ENCODE data around the gene NUCB2. TPM values are rescaled to one million over a fixed set of nuclear protein-coding genes. Genes with fewer than 3 reads are reported as not detected.

Gene NUCB2
- total RNA-seq, 1 experiment from 2014 or later: 72.7 TPM

DNA sequence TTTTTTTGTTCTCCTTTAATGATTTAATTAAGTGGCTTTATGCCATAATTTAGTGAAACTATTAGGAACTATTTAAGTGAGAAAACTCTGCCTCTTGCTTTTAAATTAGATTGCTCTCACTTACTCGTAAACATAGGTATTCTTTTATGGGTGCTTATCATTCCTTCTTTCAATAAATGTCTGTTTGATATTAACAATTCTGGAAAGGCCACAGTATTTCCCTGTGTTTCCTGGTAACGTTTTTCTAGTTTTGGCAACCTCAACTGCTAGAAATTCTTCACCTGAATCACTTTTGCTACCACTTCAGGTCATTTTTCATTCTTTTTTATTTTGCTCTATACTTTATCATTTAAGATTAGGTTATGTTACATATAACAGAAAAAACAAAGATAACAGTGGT lies 55.1 kb downstream of the NUCB2 start:
- DNase-seq (ENCODE audit: extremely low read depth, low read depth): no peak

DNA sequence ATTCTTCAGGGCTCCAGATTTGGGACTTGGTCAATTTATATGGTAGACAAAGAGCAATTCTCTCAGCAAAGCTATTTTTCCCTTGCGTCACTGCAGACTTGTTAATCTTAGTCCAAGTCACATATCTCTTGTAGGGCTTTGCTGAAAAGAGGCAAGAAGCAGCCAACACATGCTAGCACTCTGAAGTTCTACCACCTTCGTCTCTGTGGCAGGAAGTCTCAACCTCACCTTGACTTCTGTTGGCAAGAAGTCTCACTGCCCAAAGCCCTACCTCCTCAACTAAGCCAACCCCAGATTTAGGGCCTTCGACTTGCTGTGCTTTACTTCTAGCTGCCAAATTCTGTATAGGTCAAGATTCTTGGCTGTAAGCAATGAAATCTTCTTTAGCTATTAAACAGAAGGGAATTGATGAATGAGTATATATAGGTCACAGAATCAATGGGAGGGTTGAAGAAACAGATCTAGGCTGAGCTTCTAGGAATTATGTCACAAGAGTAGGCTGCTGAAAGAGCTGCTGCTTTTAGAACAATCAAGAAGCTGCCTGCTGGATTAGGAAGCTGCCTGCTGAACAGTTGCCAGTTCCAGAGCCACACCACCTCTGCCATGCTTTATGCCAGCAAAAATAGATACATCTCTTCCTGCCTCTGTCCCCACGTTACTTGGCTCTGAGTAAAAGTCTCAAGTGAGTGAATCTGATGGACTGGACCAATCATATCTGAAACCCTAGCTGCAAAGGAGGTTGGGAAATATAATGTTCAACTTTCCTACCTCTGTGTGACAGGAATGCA lies 57.5 kb downstream of the NUCB2 start:
- DNase-seq (ENCODE audit: extremely low read depth, low read depth): no peak

DNA sequence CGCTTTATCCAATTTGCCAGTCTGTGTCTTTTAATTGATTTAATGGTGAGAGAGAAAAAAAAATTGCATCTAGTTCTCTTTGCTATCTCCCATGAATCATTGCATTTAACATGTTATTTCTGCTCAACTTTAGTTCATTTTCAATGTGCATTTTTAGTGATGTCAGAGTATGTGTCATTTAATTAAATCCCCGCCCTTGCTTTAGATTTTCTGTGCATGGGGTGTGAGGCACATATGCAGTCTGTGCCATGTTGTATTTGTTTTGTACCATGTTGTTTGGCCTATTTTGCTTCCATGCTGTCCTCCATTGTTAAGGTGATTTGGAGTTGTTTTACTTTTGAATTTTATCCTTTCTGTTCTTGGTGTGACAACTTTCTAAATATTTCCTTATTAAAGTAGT lies 66.7 kb downstream of the NUCB2 start:
- DNase-seq (ENCODE audit: extremely low read depth, low read depth): no peak

DNA sequence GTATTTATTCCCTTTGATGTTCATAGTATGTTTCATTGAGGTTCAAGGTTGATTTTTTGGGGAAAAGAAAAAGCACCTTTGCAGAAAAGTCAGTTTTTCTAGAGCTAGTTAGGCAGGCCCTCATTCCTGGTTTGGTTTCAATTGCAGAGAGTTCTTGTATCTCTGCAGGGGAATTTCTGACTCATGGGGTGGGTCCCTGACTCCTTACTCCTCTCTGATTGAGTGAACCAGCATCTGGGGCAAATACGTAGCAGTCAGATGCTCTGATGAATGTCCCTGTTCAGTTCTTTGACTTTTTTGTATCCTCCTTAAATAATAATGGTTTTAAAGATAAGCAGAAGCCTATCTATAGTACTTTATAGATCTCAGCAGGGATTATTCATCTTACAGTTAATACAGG lies 67.4 kb downstream of the NUCB2 start:
- DNase-seq (ENCODE audit: extremely low read depth, low read depth): no peak

DNA sequence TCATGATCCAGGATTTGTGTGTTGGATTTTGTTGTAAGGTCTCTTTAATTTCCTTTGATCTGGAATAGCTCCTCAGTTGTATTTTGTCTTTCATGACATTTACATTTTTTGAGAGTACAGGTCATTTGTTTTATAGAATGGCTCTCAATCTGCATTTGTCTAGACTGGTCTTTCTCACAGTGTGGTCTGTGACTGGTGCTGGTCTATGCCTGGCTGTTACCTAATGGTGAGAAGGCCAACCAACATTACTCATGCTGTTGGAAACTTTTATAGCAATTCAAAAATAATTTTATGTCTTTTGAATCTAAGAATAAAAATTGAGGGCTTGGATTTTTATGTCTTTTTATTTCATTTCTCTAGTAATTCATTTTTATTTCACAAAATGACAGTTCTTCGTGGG lies 71.1 kb downstream of the NUCB2 start:
- no peak for DNase-seq (ENCODE audit: extremely low read depth, low read depth)

DNA sequence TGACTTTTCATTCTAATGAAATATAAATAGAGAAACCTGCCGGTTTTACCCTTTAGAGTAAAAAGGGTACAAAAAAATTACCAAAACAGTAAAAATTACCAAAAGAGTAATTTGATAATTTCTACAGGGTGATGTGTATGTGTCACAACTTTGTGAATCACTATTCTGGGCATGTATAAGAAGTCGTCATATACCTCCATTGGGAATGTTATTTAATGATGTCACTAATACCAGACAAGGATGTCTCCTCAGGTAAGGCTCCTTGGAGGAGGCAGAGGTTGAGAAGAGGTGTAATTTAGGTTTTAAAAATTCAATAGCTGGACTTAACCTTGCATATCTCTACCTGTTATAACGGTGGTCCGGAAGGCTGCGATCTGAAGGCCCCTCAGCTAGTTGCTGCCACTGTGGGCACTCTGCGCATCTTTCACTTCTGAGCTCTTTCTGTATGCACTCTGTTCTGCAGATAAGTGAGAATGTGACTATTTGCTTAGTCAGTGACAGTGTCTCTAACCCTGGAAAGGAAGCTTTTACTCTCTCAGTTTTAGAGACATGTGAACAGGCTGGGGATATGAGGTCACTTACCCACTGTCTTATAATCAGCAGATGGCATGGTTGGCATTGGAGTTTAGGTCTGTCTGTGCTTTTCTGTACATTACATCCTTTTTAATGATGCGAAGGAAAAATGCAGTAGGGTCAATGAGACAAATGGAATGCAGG lies 74.1 kb downstream of the NUCB2 start:
- no peak for DNase-seq (ENCODE audit: extremely low read depth, low read depth)

DNA sequence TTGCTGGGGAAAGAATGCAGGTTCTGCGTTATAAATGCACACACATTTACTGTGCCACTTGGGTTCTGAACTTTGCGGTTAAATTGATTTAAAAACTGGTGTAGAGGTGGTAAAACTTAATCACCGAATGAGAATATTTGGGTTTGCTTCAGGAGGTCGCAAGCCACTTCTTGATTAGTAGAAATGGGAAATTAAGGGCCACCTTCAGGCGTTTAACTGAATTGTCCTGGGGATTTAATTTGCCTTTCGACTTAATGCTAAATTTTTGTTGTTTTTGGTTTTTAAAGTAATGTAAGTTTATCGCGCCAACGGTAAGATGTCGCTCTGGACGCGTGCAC lies 74.6 kb downstream of the NUCB2 start:
- DNase-seq (ENCODE audit: extremely low read depth, low read depth): no peak

DNA sequence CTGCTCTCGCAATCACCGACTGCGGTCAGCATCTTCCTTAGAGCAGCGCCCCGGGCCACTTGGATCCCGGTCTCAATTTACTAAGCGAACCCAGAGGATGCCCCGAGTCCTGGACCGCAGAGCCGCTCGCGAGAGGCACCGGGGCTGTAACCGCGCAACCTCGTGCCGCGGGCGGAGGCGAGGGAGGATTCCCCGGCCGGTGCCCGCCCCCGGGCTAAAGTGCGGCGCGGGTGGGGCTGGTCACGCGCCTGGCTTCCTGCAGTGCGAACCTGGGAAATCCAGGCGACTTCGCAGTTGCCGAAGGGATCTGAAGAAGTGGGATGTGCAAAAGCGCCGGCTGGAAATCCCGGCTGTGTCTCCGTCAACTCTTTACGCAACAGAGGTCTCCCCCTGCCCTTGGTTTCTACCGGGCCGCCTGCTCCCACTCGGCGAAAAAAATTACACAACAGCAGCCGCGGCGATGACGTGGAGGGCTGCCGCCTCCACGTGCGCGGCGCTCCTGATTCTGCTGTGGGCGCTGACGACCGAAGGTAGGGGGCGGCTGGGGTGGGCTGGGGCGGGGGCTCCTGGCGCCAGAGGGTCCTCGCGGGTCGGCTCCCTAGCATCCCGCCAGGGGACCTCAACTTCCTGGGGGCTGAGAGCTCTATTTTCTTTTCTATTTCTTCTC lies 75.1 kb downstream of the NUCB2 start, which contains the start of gene NCR3LG1:
Gene NCR3LG1 (plus strand): TSS at position 291 of the 667 bp plus-strand sequence. CDS start 170 bp downstream, at position 461.
- DNase-seq (ENCODE audit: extremely low read depth, low read depth): peak; percentile 17

DNA sequence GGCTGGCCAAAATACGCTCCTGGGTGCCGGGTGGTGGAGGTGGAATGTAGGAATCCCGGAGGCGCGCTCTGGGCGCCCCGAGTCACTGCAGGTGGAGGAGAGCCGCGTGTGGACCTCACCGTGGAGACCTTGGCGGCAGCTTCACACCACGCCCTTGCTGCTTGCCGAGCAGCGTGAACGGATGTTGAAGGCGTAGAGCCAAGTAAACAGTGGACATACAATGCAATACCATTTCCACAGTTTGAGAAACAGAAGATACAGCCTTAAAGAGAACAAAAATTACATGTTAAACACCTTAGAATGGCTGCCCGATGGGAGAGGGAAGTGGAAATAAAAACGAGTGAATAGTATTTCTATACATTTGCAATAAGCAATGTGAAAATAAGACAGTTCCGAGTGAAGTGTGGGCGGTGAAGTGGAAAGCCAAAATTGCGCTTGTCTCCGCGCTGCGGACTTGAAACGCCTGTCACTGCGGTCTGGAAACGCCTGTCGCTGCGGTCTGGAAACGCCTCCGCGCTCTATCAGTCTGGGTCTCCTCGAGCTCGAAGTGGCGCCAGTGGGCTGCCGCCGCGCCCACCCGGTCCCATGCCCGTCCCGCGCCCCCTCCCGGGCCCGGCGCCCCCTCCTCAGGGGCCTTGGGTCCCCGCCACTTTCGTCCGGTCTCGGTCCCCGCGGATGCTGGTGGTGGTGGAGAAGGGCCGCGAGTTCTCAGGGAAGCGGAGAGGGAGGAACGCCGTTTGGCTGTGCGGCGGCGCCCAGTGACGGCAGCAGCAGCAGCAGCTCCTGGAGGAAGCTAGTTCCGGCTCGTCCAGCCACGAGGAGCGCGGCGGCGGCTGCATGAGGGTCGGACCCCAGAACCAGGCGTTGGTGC lies 76.6 kb downstream of the NUCB2 start:
- DNase-seq (ENCODE audit: extremely low read depth, low read depth): peak; percentile 50

DNA sequence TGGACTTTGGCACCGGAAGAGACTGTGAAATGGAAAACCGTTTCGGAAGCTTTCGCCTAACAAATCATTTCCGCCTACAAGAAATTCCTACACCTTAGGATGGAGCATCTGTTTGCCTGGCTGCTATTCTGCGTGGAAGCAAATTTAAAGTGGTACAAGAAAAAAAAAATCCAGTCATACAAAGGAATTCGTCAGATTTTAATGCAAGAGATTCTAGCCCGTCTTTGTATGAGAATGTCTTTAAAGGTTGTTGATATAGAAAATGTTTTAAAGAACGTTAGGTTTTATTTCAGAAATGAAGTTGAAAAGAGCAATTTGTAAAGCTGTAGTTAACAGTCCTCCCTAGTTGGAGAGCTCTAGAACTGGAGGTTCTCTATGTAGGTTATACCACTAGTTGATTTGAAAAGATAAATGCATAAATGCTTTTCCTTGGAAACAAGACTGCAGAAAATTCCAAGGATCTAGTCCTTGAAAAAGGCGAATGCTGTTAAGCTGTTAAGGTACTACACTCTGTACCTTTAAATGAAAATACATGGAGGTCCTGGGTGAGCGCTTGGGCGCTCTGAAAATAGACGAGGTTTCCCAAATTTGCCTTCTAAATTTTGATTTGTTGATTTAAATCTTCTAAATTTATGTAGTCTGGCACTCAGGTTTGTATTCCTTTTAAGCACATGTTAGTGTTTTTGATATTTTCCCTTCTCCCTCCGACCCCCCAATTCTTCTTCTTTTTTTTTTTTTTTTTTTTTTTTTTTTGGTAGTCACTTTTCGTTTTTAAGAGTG lies 77.5 kb downstream of the NUCB2 start:
- no peak for DNase-seq (ENCODE audit: extremely low read depth, low read depth)

DNA sequence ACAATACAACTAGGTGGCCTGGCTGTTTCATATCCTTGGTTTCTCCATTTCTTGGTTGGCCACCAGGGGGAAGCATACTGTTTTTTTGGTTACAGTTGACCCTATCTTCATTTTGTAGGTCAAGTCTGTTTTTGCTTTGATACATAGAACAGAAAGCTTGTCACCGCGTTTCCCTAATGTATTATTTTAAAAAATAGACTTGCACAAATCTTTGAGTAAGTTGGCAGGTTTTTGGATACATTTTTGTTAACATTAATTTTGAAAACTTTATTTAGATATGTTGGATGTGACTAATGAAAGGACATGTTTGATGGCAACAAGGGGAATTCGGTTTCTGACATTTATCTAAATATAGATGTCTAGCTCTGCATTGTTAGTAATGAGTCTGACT lies 78.1 kb downstream of the NUCB2 start:
- peak; percentile 65 for DNase-seq (ENCODE audit: extremely low read depth, low read depth)

DNA sequence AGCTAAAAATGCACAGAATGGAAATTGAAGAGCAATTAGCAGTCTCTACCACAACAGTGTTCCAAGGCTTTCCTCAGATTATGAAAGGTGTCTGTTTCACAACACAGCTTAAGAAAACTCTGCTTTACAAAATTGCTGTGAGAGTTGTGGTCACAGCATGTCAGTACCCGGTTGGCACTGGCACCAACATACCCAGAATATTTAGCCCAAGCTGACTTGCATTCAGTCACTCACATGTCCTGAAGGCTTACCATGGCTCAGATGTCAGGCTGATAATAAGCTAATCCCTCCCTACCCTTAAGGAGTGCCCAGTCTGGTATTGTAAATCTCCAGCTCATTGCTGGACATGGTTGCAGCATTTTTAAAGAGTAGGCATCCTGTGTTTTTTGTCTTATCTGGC lies 90.0 kb downstream of the NUCB2 start:
- DNase-seq (ENCODE audit: extremely low read depth, low read depth): no peak

DNA sequence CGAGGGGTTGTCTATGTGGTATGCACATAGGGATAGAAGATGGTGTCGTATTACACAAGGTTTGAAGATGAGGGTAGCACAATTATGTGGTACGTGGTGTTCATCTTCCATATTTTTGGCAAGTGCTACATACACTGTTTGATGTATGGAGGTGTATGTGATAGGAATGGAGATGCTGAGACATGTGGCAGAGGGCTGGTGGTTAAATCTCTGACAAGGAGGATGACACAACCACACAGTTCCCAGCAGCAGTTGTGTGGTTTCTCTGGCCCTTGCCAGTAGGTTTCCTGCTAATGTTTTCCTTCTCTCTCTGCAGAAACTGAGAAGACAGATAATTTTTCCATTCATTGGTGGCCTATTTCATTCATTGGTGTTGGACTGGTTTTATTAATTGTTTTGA lies 92.0 kb downstream of the NUCB2 start:
- no peak for DNase-seq (ENCODE audit: extremely low read depth, low read depth)

DNA sequence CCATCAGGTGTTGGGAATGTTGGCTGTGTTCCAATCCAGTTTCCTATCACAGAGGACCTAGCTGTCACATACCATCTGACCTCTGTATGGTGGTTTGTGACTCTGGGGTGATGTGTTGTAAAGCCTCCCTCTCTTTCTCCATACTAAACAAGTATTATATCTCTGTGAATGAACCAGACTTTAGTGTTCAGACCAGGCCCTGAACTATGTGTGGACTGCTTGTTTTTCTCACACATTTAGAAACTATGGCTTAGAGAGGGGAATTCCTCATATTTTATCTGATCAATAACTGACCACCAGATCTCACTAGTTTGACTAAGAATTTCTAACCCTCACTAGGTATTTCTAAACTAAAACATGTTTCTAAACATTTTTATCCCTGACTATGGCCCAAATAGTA lies 92.6 kb downstream of the NUCB2 start:
- no peak for DNase-seq (ENCODE audit: extremely low read depth, low read depth)

DNA sequence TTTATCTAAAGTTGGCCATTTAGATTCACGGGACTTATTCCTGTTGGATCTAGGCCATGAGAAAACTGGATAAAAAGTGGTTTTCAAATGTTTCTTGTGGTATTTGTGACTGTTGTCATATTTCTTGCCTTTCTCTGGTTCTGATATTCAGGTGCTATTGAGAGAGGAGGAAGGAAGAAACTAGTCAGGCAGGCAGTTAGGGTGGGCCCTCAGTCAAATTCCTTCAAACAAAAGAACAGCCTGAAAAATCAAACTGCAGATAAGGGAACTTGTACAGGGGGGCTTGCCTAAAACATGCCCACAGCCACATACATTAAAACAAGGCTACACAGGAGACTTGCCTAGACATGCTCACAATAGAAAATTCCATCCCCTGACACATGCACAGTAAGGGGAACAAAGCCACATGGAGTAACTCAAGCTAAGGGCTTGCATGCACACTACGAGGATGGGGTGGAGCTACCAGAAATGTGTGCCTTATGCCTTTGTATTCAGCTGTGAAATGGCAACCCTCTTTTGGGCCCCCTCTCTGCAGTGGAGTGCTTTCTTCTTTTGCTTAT lies 93.2 kb downstream of the NUCB2 start:
- no peak for DNase-seq (ENCODE audit: extremely low read depth, low read depth)

DNA sequence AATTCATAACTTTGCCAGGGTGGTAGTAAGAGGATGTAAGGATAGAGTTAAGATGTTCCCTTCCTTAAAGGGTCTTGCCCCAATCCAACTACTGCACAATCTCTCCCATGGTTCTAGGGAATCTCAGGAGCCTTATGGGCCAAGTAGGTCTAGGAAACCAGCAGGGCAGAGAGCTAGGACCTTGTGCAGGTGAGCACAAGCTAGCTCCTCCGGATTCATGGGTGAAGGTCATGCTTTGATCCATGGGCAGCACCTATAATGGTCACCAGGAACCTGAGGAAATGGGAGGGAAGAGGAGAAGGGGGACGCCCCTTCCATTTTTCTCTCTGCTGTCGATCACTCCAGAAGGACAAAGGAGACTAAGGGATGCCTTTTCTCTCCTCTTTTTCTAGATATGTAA lies 95.1 kb downstream of the NUCB2 start:
- no peak for DNase-seq (ENCODE audit: extremely low read depth, low read depth)

DNA sequence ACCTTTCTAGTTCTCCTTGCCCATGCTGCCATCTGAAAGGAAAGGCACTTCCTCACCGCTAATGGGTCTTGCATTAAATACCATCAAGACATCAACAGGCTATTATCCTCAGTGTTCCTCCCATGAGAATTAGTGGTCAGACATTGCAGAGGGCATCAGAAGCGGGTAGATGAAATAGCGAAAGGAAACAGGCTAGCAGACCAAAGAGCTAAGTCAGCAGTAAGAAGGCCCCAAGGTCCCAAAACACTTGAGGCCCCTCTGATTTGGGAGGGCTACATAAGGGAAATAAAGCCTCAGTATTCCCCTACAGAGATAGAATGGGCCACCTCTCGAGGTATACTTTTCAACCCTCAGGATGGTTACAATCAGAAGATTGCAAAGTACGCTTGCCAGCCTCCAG lies 99.0 kb downstream of the NUCB2 start:
- no peak for DNase-seq (ENCODE audit: extremely low read depth, low read depth)

DNA sequence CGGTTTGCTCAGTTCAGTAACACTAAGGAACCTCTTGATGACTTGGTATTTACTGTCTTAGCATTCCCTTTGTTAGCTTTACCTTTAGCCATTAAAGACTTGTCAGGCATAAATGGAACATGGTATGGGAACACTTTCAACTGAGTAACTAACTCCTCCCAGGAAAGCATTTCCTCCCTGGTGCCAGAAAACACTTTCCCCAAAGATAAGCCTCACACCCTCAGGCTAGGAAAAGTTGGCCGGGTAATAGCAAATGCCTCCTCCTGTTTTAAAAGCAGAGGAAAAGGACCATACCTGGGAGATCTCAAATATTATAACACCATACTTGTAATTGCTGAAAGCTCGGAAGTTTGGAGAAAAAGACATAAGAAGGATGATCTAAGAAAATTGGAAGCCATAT lies 100.0 kb downstream of the NUCB2 start:
- DNase-seq (ENCODE audit: extremely low read depth, low read depth): no peak

DNA sequence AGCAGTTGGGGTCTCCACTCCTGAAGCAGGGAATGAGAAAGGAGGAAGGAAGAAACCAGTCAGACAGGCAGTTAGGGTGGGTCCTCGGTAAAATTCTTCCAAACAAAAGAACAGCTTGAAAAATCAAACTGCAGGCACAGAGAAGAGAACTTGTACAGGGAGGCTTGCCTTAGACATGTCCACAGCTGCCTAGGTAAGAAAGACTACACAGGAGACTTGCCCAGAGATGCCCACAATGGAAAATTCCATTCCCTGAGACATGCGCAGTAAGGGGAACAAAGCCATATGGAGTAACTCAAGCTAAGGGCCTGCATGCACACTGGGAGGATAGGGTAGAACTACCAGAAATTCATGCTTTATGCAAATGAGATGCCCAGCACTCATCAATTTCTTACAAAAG lies 102.1 kb downstream of the NUCB2 start:
- DNase-seq (ENCODE audit: extremely low read depth, low read depth): no peak
